ENCODE results near the gene TENM4.

DNA sequence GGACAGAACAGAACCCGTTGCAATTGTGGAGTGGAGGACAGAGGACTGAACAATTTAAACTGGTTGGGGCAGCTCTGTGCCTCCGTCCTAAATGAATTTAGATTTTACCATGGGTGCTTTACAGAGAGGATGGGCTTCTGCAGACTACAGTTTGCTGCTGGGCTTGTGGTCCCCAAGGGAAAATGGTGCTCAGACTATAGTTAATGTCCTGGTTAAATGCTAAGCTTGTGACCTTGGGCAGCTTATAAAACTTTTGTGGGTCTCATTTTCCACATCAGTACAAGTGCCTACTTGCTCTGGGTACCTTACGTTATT is 511.0 kb downstream of the TENM4 start:
- TF ChIP-seq, protein P1, sequence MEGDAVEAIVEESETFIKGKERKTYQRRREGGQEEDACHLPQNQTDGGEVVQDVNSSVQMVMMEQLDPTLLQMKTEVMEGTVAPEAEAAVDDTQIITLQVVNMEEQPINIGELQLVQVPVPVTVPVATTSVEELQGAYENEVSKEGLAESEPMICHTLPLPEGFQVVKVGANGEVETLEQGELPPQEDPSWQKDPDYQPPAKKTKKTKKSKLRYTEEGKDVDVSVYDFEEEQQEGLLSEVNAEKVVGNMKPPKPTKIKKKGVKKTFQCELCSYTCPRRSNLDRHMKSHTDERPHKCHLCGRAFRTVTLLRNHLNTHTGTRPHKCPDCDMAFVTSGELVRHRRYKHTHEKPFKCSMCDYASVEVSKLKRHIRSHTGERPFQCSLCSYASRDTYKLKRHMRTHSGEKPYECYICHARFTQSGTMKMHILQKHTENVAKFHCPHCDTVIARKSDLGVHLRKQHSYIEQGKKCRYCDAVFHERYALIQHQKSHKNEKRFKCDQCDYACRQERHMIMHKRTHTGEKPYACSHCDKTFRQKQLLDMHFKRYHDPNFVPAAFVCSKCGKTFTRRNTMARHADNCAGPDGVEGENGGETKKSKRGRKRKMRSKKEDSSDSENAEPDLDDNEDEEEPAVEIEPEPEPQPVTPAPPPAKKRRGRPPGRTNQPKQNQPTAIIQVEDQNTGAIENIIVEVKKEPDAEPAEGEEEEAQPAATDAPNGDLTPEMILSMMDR (IDR thresholded peaks at IDR 0.05; ENCODE audit: borderline replicate concordance, extremely low read depth, low read length, poor library complexity, severe bottlenecking): no peak
- no peak for TF ChIP-seq EZH2 (IDR thresholded peaks at IDR 0.05; ENCODE audit: borderline replicate concordance, low read depth, low read length, severe bottlenecking)

Measured in DND-41 (cell line).